ENCODE data around the gene TCF19.

GRCh38 chr6:31197559-31198305, 39.3 kb downstream of the TCF19 start:
- TF ChIP-seq EZH2 (IDR thresholded peaks at IDR 0.05; ENCODE audit: insufficient read depth, poor library complexity, severe bottlenecking) (no peak), EZH2phosphoT487 (IDR thresholded peaks at IDR 0.05; ENCODE audit: insufficient read depth, low read depth) (no peak)
